Measurements from ENCODE around the gene KRT83.
"Not testable (repeated sequence)": the region's sequence is repeated elsewhere in the genome, so short reads cannot be mapped to it uniquely, and the experiment has no call there.

Gene KRT83

DNA sequence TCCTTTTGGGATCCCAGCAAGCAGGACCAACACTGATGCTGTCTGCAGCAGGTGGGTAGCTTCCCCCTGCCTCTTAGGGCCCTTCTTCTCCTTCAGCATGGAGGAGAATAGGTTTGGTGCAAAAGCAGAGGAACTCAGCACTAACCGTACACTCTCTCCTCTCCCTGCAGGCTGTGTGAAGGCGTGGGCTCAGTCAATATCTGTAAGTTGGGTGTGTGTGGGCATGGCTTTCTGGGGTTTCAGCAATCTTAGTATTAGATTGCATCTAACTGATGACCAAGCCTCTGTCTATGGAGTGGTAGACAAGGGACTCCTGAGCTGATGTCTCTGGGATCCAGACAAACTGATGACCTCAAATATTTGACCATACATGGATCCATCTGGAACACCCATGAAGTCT is 31.8 kb upstream of the KRT83 start:
- H3K9me3 ChIP-seq (ENCODE audit: control insufficient read depth in 2 of 2, low read length in 2 of 2), result no peaks in the 10 kb centered on the region
- no peak overlapping the region for H3K9ac ChIP-seq (ENCODE audit: low read length in 2 of 2)
- no peak overlapping the region for H3K4me3 ChIP-seq (ENCODE audit: low read length in 2 of 2)
- H3K4me1 ChIP-seq (ENCODE audit: control insufficient read depth, insufficient read depth, low read length), result no peaks in the 10 kb centered on the region
- no peak overlapping the region for H3K27ac ChIP-seq (ENCODE audit: low read length)
- peaks cover 0 to 2% of the 10 kb centered on the region in 2 donors for H3K27me3 ChIP-seq (ENCODE audit: control insufficient read depth in 1 of 2, insufficient read depth in 2 of 2, low read length in 2 of 2)
- H3K36me3 ChIP-seq (ENCODE audit: control insufficient read depth in 2 of 2, insufficient read depth in 2 of 2, low read length in 2 of 2), result no peaks in the 10 kb centered on the region

DNA sequence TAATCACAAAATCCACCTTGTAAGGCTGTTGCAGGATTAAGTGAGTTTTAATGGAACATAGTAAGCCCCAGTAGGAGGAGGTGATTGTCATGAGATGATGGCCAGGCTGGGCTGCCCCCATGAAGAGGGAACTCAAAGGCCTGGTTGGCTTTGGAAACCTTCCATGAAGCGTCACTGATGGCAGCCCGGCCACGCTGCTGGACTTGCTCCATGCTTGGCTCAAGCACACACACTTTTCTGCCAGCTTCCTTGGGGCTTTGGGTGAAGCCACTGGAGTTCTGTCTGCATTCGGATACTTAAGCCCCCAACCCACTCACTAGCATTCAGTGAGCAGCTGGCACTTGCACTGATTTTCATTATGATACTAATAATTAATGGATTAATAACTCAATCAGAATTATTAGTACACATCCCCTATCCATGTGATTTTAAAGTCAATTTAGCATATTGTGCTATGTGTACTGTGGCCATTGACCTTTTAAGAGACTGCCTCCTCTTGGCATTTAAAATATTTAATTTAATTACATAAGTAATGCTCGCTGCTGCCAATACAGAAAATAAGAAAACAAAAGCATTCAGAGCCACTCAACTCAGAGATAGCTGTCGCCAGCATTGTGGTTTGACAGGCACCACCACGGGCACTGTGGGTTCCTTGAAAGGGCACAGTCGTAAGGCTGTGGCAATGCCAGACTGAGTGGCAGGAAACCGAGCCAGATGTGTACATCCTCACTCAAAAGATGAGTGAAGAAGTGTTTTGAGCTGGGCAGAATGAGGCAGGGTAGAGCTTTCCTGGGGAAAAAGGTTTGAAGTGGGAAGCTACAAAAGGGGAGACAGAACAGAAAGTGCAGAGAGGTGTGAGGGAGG is 30.2 kb upstream of the KRT83 start:
- no peaks in the 10 kb centered on the region for H3K4me1 ChIP-seq (ENCODE audit: control insufficient read depth, insufficient read depth, low read length)

DNA sequence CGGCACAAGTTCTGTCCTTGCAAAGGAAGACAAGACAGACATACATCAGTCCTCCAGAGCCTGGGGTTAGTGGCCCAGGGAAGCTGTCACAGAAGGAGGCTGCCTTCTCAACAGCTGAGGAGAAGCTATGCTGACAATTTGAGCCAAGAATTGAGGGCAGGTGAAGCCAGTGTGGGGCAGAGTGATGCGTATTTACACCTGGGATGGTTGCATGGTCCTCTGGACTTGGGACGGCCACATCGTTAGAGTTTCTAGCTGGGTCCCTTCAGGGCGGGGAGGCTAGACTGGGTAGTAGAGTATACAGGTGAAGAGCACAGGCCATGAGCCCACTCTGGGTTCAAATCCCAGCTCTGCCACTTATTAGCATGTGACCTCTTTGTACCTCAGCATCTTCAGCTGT is 29.6 kb upstream of the KRT83 start:
- no peak overlapping the region for H3K27ac ChIP-seq (ENCODE audit: low read length)
- H3K4me3 ChIP-seq (ENCODE audit: low read length in 2 of 2), result no peak overlapping the region
- no peaks in the 10 kb centered on the region for H3K4me1 ChIP-seq (ENCODE audit: control insufficient read depth, insufficient read depth, low read length)
- H3K36me3 ChIP-seq (ENCODE audit: control insufficient read depth in 2 of 2, insufficient read depth in 2 of 2, low read length in 2 of 2), result no peaks in the 10 kb centered on the region
- peaks cover 0 to 2% of the 10 kb centered on the region in 2 donors for H3K27me3 ChIP-seq (ENCODE audit: control insufficient read depth in 1 of 2, insufficient read depth in 2 of 2, low read length in 2 of 2)
- H3K9me3 ChIP-seq (ENCODE audit: control insufficient read depth in 2 of 2, low read length in 2 of 2), result no peaks in the 10 kb centered on the region
- no peak overlapping the region for H3K9ac ChIP-seq (ENCODE audit: low read length in 2 of 2)

More for the DNA sequence above, 30.2 kb upstream of the KRT83 start:
- H3K27me3 ChIP-seq (ENCODE audit: control insufficient read depth in 1 of 2, insufficient read depth in 2 of 2, low read length in 2 of 2), result peaks cover 0 to 2% of the 10 kb centered on the region in 2 donors
- H3K9me3 ChIP-seq (ENCODE audit: control insufficient read depth in 2 of 2, low read length in 2 of 2), result no peaks in the 10 kb centered on the region
- no peaks in the 10 kb centered on the region for H3K36me3 ChIP-seq (ENCODE audit: control insufficient read depth in 2 of 2, insufficient read depth in 2 of 2, low read length in 2 of 2)
- H3K4me3 ChIP-seq (ENCODE audit: low read length in 2 of 2), result no peak overlapping the region
- H3K27ac ChIP-seq (ENCODE audit: low read length), result no peak overlapping the region
- no peak overlapping the region for H3K9ac ChIP-seq (ENCODE audit: low read length in 2 of 2)

GRCh38 chr12:52350021-52350620 is 28.9 kb upstream of the KRT83 start:
- Histone ChIP-seq H3K9ac (ENCODE audit: low read length in 2 of 2) (no peak overlapping the region), H3K4me3 (ENCODE audit: low read length in 2 of 2) (no peak overlapping the region), H3K9me3 (ENCODE audit: control insufficient read depth in 2 of 2, low read length in 2 of 2) (no peaks in the 10 kb centered on the region), H3K27ac (ENCODE audit: low read length) (no peak overlapping the region), H3K4me1 (ENCODE audit: control insufficient read depth, insufficient read depth, low read length) (no peaks in the 10 kb centered on the region), H3K36me3 (ENCODE audit: control insufficient read depth in 2 of 2, insufficient read depth in 2 of 2, low read length in 2 of 2) (no peaks in the 10 kb centered on the region), H3K27me3 (ENCODE audit: control insufficient read depth in 1 of 2, insufficient read depth in 2 of 2, low read length in 2 of 2) (peaks cover 0 to 2% of the 10 kb centered on the region in 2 donors)

DNA sequence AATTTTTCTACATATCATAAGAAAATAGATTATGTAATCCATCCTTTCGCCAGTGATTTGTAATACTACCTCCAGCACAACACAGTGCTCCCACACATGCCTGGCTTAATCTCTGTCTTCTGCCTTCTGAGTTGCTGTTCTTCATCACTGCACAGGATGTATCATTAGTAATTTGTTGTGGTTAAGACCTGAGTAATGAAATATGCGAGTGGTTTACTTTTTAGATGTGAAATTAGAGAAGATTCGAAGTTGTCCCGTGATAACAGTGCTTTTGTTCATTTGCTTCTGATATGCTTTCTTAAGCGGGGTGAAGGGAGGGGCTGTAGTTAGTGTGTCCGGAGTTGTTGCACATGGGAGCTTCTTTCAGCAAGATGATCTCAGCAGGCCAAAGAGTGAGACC is 28.0 kb upstream of the KRT83 start:
- Histone ChIP-seq H3K27ac (ENCODE audit: low read length) (no peak overlapping the region), H3K4me3 (ENCODE audit: low read length in 2 of 2) (no peak overlapping the region), H3K27me3 (ENCODE audit: control insufficient read depth in 1 of 2, insufficient read depth in 2 of 2, low read length in 2 of 2) (peaks cover 0 to 2% of the 10 kb centered on the region in 2 donors), H3K36me3 (ENCODE audit: control insufficient read depth in 2 of 2, insufficient read depth in 2 of 2, low read length in 2 of 2) (no peaks in the 10 kb centered on the region), H3K4me1 (ENCODE audit: control insufficient read depth, insufficient read depth, low read length) (no peaks in the 10 kb centered on the region), H3K9me3 (ENCODE audit: control insufficient read depth in 2 of 2, low read length in 2 of 2) (no peaks in the 10 kb centered on the region), H3K9ac (ENCODE audit: low read length in 2 of 2) (no peak overlapping the region)

DNA sequence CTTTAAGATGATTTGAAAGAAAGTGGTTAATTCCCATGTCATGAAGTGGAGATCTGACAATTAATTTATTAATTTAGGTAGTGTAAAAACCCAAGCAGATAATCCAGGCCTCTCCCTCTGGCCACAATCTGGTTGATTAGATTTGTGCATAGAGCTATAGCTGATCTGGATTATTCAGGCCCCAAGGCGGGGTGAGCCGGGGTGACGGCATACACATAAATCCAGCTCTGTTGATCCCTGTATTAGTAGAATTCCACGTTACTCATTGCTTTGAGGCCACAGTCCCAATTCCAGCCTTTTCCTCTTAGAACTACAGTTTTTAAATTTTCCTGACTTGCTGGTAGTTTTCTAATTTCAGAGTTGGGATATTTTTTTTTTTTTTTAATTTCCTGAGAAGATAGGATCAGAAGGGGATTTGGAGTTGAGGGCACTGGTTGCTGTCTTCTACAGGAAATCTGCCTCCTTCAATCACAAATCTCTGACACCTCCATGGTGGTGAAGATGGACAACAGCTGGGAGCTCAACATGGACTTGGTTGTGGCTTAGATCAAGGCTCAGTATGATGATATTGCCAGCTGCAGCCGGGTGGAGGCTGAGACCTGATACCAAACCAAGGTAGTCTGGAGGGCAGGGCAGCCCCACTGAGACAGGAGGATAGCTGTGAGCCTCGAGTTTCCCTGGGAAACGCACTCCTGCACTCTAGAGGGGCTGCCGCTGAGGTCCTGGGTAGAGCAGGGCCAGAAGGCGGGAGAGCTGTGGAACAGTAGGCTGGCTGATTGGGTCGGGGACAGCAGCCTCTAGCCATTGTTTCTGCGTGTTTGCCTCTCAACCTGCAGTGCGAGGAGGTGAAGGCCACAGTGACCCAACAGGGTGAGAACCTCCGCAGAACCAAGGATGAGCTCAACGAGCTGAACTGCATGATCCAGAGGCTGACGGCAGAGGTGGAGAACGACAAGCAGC is 26.6 kb upstream of the KRT83 start:
- Histone ChIP-seq H3K27me3 (ENCODE audit: control insufficient read depth in 1 of 2, insufficient read depth in 2 of 2, low read length in 2 of 2) (peaks cover 0 to 5% of the 10 kb centered on the region in 2 donors), H3K4me3 (ENCODE audit: low read length in 2 of 2) (no peak overlapping the region), H3K4me1 (ENCODE audit: control insufficient read depth, insufficient read depth, low read length) (no peaks in the 10 kb centered on the region), H3K27ac (ENCODE audit: low read length) (no peak overlapping the region), H3K36me3 (ENCODE audit: control insufficient read depth in 2 of 2, insufficient read depth in 2 of 2, low read length in 2 of 2) (no peaks in the 10 kb centered on the region), H3K9me3 (ENCODE audit: control insufficient read depth in 2 of 2, low read length in 2 of 2) (peaks cover 8% of the 10 kb centered on the region in 2 donors), H3K9ac (ENCODE audit: low read length in 2 of 2) (no peak overlapping the region)

- Histone ChIP-seq H3K4me1 (ENCODE audit: control insufficient read depth, insufficient read depth, low read length) (no peaks in the 10 kb centered on the region), H3K9ac (ENCODE audit: low read length in 2 of 2) (no peak overlapping the region), H3K36me3 (ENCODE audit: control insufficient read depth in 2 of 2, insufficient read depth in 2 of 2, low read length in 2 of 2) (no peaks in the 10 kb centered on the region), H3K27me3 (ENCODE audit: control insufficient read depth in 1 of 2, insufficient read depth in 2 of 2, low read length in 2 of 2) (peaks cover 0 to 7% of the 10 kb centered on the region in 2 donors), H3K4me3 (ENCODE audit: low read length in 2 of 2) (no peak overlapping the region), H3K9me3 (ENCODE audit: control insufficient read depth in 2 of 2, low read length in 2 of 2) (peaks cover 8 to 11% of the 10 kb centered on the region in 2 donors), H3K27ac (ENCODE audit: low read length) (no peak overlapping the region)
These were observed 25.8 kb upstream of the KRT83 start for GRCh38 chr12:52347016-52347415.

GRCh38 chr12:52346593-52346992 is 25.4 kb upstream of the KRT83 start:
- Histone ChIP-seq H3K9ac (ENCODE audit: low read length in 2 of 2) (no peak overlapping the region), H3K36me3 (ENCODE audit: control insufficient read depth in 2 of 2, insufficient read depth in 2 of 2, low read length in 2 of 2) (no peaks in the 10 kb centered on the region), H3K9me3 (ENCODE audit: control insufficient read depth in 2 of 2, low read length in 2 of 2) (peaks cover 8 to 11% of the 10 kb centered on the region in 2 donors), H3K4me3 (ENCODE audit: low read length in 2 of 2) (no peak overlapping the region), H3K4me1 (ENCODE audit: control insufficient read depth, insufficient read depth, low read length) (no peaks in the 10 kb centered on the region), H3K27ac (ENCODE audit: low read length) (no peak overlapping the region), H3K27me3 (ENCODE audit: control insufficient read depth in 1 of 2, insufficient read depth in 2 of 2, low read length in 2 of 2) (peaks cover 0 to 7% of the 10 kb centered on the region in 2 donors)

GRCh38 chr12:52345041-52345440 is 23.8 kb upstream of the KRT83 start:
- H3K36me3 ChIP-seq (ENCODE audit: control insufficient read depth in 2 of 2, insufficient read depth in 2 of 2, low read length in 2 of 2); H3K9ac ChIP-seq (ENCODE audit: low read length in 2 of 2); H3K27me3 ChIP-seq (ENCODE audit: control insufficient read depth in 1 of 2, insufficient read depth in 2 of 2, low read length in 2 of 2); H3K4me1 ChIP-seq (ENCODE audit: control insufficient read depth, insufficient read depth, low read length); H3K4me3 ChIP-seq (ENCODE audit: low read length in 2 of 2); H3K27ac ChIP-seq (ENCODE audit: low read length): not testable (repeated sequence)
- H3K9me3 ChIP-seq (ENCODE audit: control insufficient read depth in 2 of 2, low read length in 2 of 2), result peaks cover 8 to 11% of the 10 kb centered on the region in 2 donors

DNA sequence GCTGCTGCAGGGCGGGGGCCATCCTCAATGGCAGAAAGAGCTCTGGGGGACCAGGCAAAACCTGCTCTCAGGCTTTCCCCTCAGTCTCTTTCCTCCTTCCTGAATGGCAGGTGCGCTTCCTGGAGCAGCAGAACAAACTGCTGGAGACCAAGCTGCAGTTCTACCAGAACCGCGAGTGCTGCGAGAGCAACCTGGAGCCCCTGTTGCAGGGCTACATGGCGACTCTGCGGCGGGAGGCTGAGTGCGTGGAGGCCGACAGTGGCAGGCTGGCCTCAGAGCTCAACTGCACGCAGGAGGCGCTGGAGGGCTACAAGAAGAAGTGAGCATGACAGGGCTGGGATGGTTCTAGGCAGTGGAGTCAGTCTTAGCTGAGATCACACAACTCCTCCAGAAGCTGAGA is 22.9 kb upstream of the KRT83 start:
- no peak overlapping the region for H3K27ac ChIP-seq (ENCODE audit: low read length)
- no peak overlapping the region for H3K9ac ChIP-seq (ENCODE audit: low read length in 2 of 2)
- H3K4me3 ChIP-seq (ENCODE audit: low read length in 2 of 2), result no peak overlapping the region

More for the DNA sequence above, 22.9 kb upstream of the KRT83 start:
- Histone ChIP-seq H3K9me3 (ENCODE audit: control insufficient read depth in 2 of 2, low read length in 2 of 2) (peaks cover 8 to 11% of the 10 kb centered on the region in 2 donors), H3K36me3 (ENCODE audit: control insufficient read depth in 2 of 2, insufficient read depth in 2 of 2, low read length in 2 of 2) (no peaks in the 10 kb centered on the region), H3K27me3 (ENCODE audit: control insufficient read depth in 1 of 2, insufficient read depth in 2 of 2, low read length in 2 of 2) (peaks cover 0 to 5% of the 10 kb centered on the region in 2 donors), H3K4me1 (ENCODE audit: control insufficient read depth, insufficient read depth, low read length) (no peaks in the 10 kb centered on the region)

Measured in stomach smooth muscle (tissue), 2 donors.